ENCODE measurements around the gene CDS1. TPM values are rescaled to one million over a fixed set of nuclear protein-coding genes. Genes with fewer than 3 reads are reported as not detected.

Gene CDS1
- total RNA-seq, 1 donor from 2014 or later, result not detected

DNA sequence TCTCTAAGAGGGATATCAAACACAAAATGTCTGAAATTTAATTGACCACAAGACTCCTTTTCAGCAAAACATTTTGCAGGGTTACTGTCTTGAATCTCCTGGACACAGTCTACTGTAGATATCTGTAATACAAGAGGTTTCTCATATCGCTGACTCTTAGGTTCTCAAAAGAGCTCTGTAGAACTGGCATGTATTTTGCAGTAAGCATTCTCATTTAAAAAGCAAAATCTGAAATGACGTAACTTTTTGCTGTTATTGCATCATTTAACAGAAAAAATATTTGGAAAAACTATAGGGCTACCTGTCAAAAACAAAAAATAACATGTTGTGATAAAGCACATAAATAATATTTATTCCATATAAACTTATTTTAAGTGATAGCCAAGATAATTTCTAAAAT is 114.2 kb downstream of the CDS1 start:
- intact Hi-C loops (cut with DNase I), result no loop called here
- no peak for DNase-seq (ENCODE audit: low spot score)

DNA sequence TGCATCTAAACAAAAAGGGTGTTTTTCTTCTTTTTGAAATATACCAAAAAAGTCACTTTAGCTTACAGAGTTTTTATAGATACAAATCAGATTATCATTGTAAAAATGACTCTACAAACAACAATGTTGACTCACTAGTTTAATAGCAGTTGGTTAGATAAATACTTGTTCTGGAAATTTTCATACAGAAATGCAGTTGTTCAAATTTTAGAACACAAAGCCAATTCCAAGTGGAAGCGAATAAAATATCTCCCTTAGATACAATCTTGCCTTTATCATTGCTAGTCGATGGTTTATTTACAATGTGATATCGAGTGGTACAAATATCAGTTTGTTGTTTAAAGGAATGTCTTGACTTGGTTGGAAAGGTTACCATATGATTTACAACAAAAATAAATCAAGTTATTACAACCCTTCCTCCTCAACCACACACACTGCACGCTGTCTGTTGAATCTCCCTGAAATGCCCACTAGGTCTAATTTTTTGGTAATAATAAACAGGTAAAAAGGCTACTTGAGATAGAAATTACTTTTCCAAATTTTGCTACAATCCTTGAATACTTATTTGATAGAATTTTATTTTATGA is 114.8 kb downstream of the CDS1 start:
- intact Hi-C loops (cut with DNase I), result no loop called here
- no peak for DNase-seq (ENCODE audit: low spot score)

DNA sequence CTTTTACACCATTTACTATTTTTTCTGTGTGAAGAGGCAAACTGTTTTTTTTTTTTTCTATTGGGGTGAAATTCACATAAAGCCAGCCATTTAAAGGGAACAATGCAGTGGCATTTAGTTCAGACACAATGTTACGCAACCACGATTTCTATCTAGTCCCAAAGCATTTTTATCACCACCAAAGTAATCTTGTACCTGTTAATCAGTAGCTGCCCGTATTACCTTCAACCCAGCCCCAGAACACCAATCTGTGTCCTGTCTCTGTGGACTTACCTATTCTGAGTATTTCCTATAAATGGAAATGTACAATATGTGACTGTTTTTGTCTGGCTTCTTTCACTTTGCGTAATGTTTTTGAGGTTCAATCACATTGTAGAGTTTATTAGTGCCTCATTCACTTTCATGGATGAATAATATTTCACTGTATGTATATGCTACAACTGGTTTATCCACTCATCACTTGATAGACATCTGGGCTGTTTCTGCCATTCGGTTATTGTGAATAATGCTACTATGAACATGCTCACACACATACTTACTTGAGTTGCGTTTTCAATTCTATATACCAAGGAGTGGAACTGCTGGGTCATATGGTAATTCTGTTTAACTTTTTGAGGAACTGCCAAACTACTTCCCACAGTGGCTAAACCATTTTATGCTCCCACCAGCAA is 116.2 kb downstream of the CDS1 start:
- intact Hi-C loops (cut with DNase I), result no loop called here
- no peak for DNase-seq (ENCODE audit: low spot score)

Other genes starting within 250 kb of the CDS1 start
- 0.22 TPM for gene NKX6-1, start 83.8 kb upstream of the CDS1 start, total RNA-seq

Data from cardiac septum (tissue), 1 donor.